Small intestine (tissue), 7 donors: ENCODE measurements around the gene PPP1R14B. TPM values are rescaled to one million over a fixed set of nuclear protein-coding genes. Genes with fewer than 3 reads are reported as not detected.

Source experiments
- DNase-seq, 2 donors: peaks; one replicate each; pipeline versions ENCODE4 v3.0.0 to v3.0.0-alpha.2; 2013
- FAIRE-seq: peaks from 2 replicates; lab custom pipeline; 2012; peaks lifted over from hg19 to GRCh38; lab: Jason Lieb, UNC
- H3K27ac ChIP-seq, 3 donors: one replicate each; pipeline ENCODE4 v1.5.1; 2013; ENCODE audit warnings: low read length in 2 of 3, mild to moderate bottlenecking in 2 of 3, control low read depth in 1 of 3, inconsistent platforms in 1 of 3, low read depth in 1 of 3, moderate library complexity in 1 of 3
- H3K27me3 ChIP-seq, 3 donors: one replicate each; pipeline ENCODE4 v1.6.1; 2013; ENCODE audit warnings: low read length in 3 of 3, inconsistent platforms in 1 of 3; ENCODE audit not compliant: control insufficient read depth in 3 of 3, insufficient read depth in 3 of 3
- H3K36me3 ChIP-seq, 3 donors: one replicate each; pipeline ENCODE4 v1.6.1; 2013; ENCODE audit warnings: low read length in 3 of 3, inconsistent platforms in 1 of 3, low read depth in 1 of 3, mild to moderate bottlenecking in 1 of 3, moderate library complexity in 1 of 3; ENCODE audit not compliant: control insufficient read depth in 3 of 3, insufficient read depth in 2 of 3
- H3K4me1 ChIP-seq, 3 donors: one replicate each; pipeline ENCODE4 v1.6.1; 2013; ENCODE audit warnings: low read length in 2 of 3, inconsistent platforms in 1 of 3, low read depth in 1 of 3, mild to moderate bottlenecking in 1 of 3, moderate library complexity in 1 of 3; ENCODE audit not compliant: control insufficient read depth in 3 of 3, insufficient read depth in 2 of 3
- H3K4me3 ChIP-seq, 3 donors: one replicate each; pipeline ENCODE4 v1.5.1; 2013; ENCODE audit warnings: low read length in 3 of 3, control low read depth in 1 of 3, inconsistent platforms in 1 of 3, low read depth in 1 of 3, mild to moderate bottlenecking in 1 of 3, moderate library complexity in 1 of 3
- H3K9me3 ChIP-seq, 2 donors: one replicate each; pipeline ENCODE4 v1.6.1; 2013; ENCODE audit warnings: low read depth in 1 of 2, low read length in 1 of 2; ENCODE audit not compliant: control insufficient read depth in 2 of 2, insufficient read depth in 1 of 2
- WGBS, 3 donors: extraction: QIAGEN DNeasy Blood & Tissue Kit; methylation state at CpG; one replicate each; pipeline ENCODE4 v1.1.7; 2013; 5-methylcytosine and 5-hydroxymethylcytosine counted together
- polyA plus RNA-seq, 4 donors: library from polyadenylated mRNA; stranded (reverse) in 3 of 4; unstranded in 1 of 4; fragments of 200-250 nt in 3 of 4; fragments of 120-200 nt in 1 of 4; gene quantifications; one replicate each; pipeline versions ENCODE4 v1.2.1 to v1.2.3, GENCODE V29; 2013
- donor health status: healthy with polysubstance abuse.
- donor health status: control.
- donor health status: control.
- donor health status: Bipolar disorder and iron deficiency.
- donor health status: healthy.

Gene PPP1R14B
- polyA plus RNA-seq, 4 donors, result 46.9 to 161 (median 143) TPM

GRCh38 chr11:64218628-64219353 is 28.0 kb downstream of the PPP1R14B start:
- DNase-seq, result peak in 1 of 2 donors; percentile 61
- H3K4me1 ChIP-seq, result no peaks in the 10 kb centered on the region
- FAIRE-seq, result no peak
- no peaks in the 10 kb centered on the region for H3K27me3 ChIP-seq
- 29 to 67% (median 39%) methylated on average over 11 of the region's 11 CpGs for WGBS, 3 donors
- H3K9me3 ChIP-seq, result no peaks in the 10 kb centered on the region
- no peak overlapping the region for H3K27ac ChIP-seq
- H3K36me3 ChIP-seq, result peaks cover 5 to 60% (median 6%) of the 10 kb centered on the region in 3 donors
- H3K4me3 ChIP-seq, result no peak overlapping the region

GRCh38 chr11:64216879-64217278 is 29.9 kb downstream of the PPP1R14B start:
- no peak overlapping the region for H3K4me3 ChIP-seq
- no peaks in the 10 kb centered on the region for H3K27me3 ChIP-seq
- no peak for DNase-seq
- no peak overlapping the region for H3K27ac ChIP-seq
- peaks cover 5 to 54% (median 6%) of the 10 kb centered on the region in 3 donors for H3K36me3 ChIP-seq
- WGBS, 3 donors, result 85 to 89% (median 86%) methylated on average over 6 of the region's 6 CpGs
- FAIRE-seq, result no peak
- H3K9me3 ChIP-seq, result no peaks in the 10 kb centered on the region
- H3K4me1 ChIP-seq, result no peaks in the 10 kb centered on the region

GRCh38 chr11:64211181-64211872 is 35.4 kb downstream of the PPP1R14B start:
- Histone ChIP-seq H3K36me3 (peaks cover 2 to 69% (median 4%) of the 10 kb centered on the region in 3 donors), H3K9me3 (no peaks in the 10 kb centered on the region), H3K4me1 (peaks cover 0 to 18% (median 0%) of the 10 kb centered on the region in 3 donors), H3K27me3 (no peaks in the 10 kb centered on the region), H3K27ac (no peak overlapping the region), H3K4me3 (no peak overlapping the region)
- no peak for FAIRE-seq
- WGBS, 3 donors, result 83 to 86% (median 85%) methylated on average over 23 to 30 of the region's 30 CpGs
- DNase-seq, result no peak

- Histone ChIP-seq H3K27ac (no peak overlapping the region), H3K27me3 (no peaks in the 10 kb centered on the region), H3K4me1 (peaks cover 0 to 27% (median 0%) of the 10 kb centered on the region in 3 donors), H3K4me3 (no peak overlapping the region), H3K9me3 (no peaks in the 10 kb centered on the region), H3K36me3 (peaks cover 2 to 74% (median 4%) of the 10 kb centered on the region in 3 donors)
- FAIRE-seq (no peak), DNase-seq (no peak)
- WGBS, 3 donors, result 94 to 95% (median 95%) methylated on average over 19 to 24 of the region's 24 CpGs
Measured at GRCh38 chr11:64210301-64211020, 36.3 kb downstream of the PPP1R14B start.

- FAIRE-seq, result no peak
- no peak for DNase-seq
- no peak overlapping the region for H3K4me3 ChIP-seq
- peaks cover 0 to 32% (median 0%) of the 10 kb centered on the region in 3 donors for H3K4me1 ChIP-seq
- no peak overlapping the region for H3K27ac ChIP-seq
- peaks cover 2 to 78% (median 3%) of the 10 kb centered on the region in 3 donors for H3K36me3 ChIP-seq
- no peaks in the 10 kb centered on the region for H3K9me3 ChIP-seq
- no peaks in the 10 kb centered on the region for H3K27me3 ChIP-seq
- WGBS, 3 donors, result 91 to 97% (median 92%) methylated on average over 8 of the region's 8 CpGs
Measured at GRCh38 chr11:64209563-64209843, 37.2 kb downstream of the PPP1R14B start.

GRCh38 chr11:64208796-64209562 is 37.8 kb downstream of the PPP1R14B start:
- no peak for FAIRE-seq
- H3K36me3 ChIP-seq, result peaks cover 2 to 83% (median 3%) of the 10 kb centered on the region in 3 donors
- H3K27ac ChIP-seq, result peak overlapping the region in 1 of 3 donors; percentile 71
- 87 to 95% (median 88%) methylated on average over 18 of the region's 18 CpGs for WGBS, 3 donors
- no peak overlapping the region for H3K4me3 ChIP-seq
- no peak for DNase-seq
- H3K4me1 ChIP-seq, result peaks cover 0 to 37% (median 0%) of the 10 kb centered on the region in 3 donors
- no peaks in the 10 kb centered on the region for H3K9me3 ChIP-seq
- no peaks in the 10 kb centered on the region for H3K27me3 ChIP-seq

- no peaks in the 10 kb centered on the region for H3K9me3 ChIP-seq
- no peak for FAIRE-seq
- peak overlapping the region in 1 of 3 donors; percentile 12 for H3K4me3 ChIP-seq
- 74 to 89% (median 74%) methylated on average over 23 of the region's 23 CpGs for WGBS, 3 donors
- DNase-seq, result no peak
- peak overlapping the region; percentile 27 to 82 (median 71) for H3K27ac ChIP-seq
- no peaks in the 10 kb centered on the region for H3K27me3 ChIP-seq
- peaks cover 0 to 38% (median 0%) of the 10 kb centered on the region in 3 donors for H3K4me1 ChIP-seq
- H3K36me3 ChIP-seq, result peaks cover 2 to 90% (median 5%) of the 10 kb centered on the region in 3 donors
Measured at GRCh38 chr11:64208086-64208795, 38.5 kb downstream of the PPP1R14B start.
